ENCODE measurements around the gene SPTB.

SPTB gene

GRCh38 chr14:64879635-64880220 lies at the start of gene SPTB:
Gene SPTB (minus strand): TSS chr14:64879907. CDS start chr14:64823094, 56,813 bp downstream.
- Histone ChIP-seq H3K9me3 (replicated peaks; ENCODE audit: insufficient read depth, low read length) (no peaks in the 10 kb centered on the region), H2AFZ (ENCODE audit: low read length) (peak within 1 kb of the TSS; percentile 81), H3K9me2 (replicated peaks; ENCODE audit: insufficient read depth, low read length) (no peaks in the 10 kb centered on the region), H3K36me3 (replicated peaks; ENCODE audit: insufficient read depth, low read length) (no peaks in the 10 kb centered on the region), H3K9ac (ENCODE audit: low read length) (peak within 1 kb of the TSS; percentile 60), H3K4me2 (ENCODE audit: low read depth, low read length) (peak within 1 kb of the TSS; percentile 66), H3K79me2 (ENCODE audit: low read length) (no peaks in the 10 kb centered on the region), H3K4me1 (ENCODE audit: low read length) (peaks cover 6% of the 10 kb centered on the region; the same call in 1 of the 2 replicates), H3K27me3 (replicated peaks; ENCODE audit: insufficient read depth, low read length) (no peaks in the 10 kb centered on the region), H3K4me3 (ENCODE audit: low read length) (peak within 1 kb of the TSS; percentile 74), H3K27ac (ENCODE audit: low read length) (peak within 1 kb of the TSS; percentile 61; the same call in 1 of the 2 replicates), H4K20me1 (ENCODE audit: insufficient read depth, low read length) (no peaks in the 10 kb centered on the region), H3F3A (ENCODE audit: insufficient read depth, low read length) (peaks cover 10% of the 10 kb centered on the region)
- TF ChIP-seq EZH2 (optimal IDR thresholded peaks at IDR 0.05; ENCODE audit: low read depth, low read length), result no peak
- TF ChIP-seq CTCF (IDR thresholded peaks at IDR 0.05; ENCODE audit: low read length), result no peak
- no peak for TF ChIP-seq EZH2phosphoT487 (IDR thresholded peaks at IDR 0.05; ENCODE audit: low read length)
- peak; percentile 58 for DNase-seq

- no peaks in the 10 kb centered on the region for H3K27me3 ChIP-seq (replicated peaks; ENCODE audit: insufficient read depth, low read length)
- H3K9me2 ChIP-seq (replicated peaks; ENCODE audit: insufficient read depth, low read length), result no peaks in the 10 kb centered on the region
- no peak for DNase-seq
- no peak overlapping the region for H3K4me3 ChIP-seq (ENCODE audit: low read length)
- peaks cover 14% of the 10 kb centered on the region for H3F3A ChIP-seq (ENCODE audit: insufficient read depth, low read length)
- H2AFZ ChIP-seq (ENCODE audit: low read length), result no peak overlapping the region
- no peaks in the 10 kb centered on the region; the same call in 1 of the 2 replicates for H3K36me3 ChIP-seq (replicated peaks; ENCODE audit: insufficient read depth, low read length)
- TF ChIP-seq EZH2 (optimal IDR thresholded peaks at IDR 0.05; ENCODE audit: low read depth, low read length), result no peak
- TF ChIP-seq EZH2phosphoT487 (IDR thresholded peaks at IDR 0.05; ENCODE audit: low read length), result no peak
- TF ChIP-seq CTCF (IDR thresholded peaks at IDR 0.05; ENCODE audit: low read length), result no peak
- H3K4me1 ChIP-seq (ENCODE audit: low read length), result peaks cover 26% of the 10 kb centered on the region
- peak overlapping the region; percentile 71; the same call in 1 of the 2 replicates for H3K27ac ChIP-seq (ENCODE audit: low read length)
- no peaks in the 10 kb centered on the region for H4K20me1 ChIP-seq (ENCODE audit: insufficient read depth, low read length)
- peaks cover 24% of the 10 kb centered on the region for H3K79me2 ChIP-seq (ENCODE audit: low read length)
- H3K9me3 ChIP-seq (replicated peaks; ENCODE audit: insufficient read depth, low read length), result no peaks in the 10 kb centered on the region
- peak overlapping the region; percentile 45; the same call in 1 of the 2 replicates for H3K4me2 ChIP-seq (ENCODE audit: low read depth, low read length)
- no peak overlapping the region for H3K9ac ChIP-seq (ENCODE audit: low read length)
Measured at GRCh38 chr14:64929014-64929359, 49.3 kb upstream of the SPTB start.

- Histone ChIP-seq H3K27ac (ENCODE audit: low read length) (peak overlapping the region; percentile 71; the same call in 1 of the 2 replicates), H3K36me3 (replicated peaks; ENCODE audit: insufficient read depth, low read length) (no peaks in the 10 kb centered on the region; the same call in 1 of the 2 replicates), H3K79me2 (ENCODE audit: low read length) (peaks cover 24% of the 10 kb centered on the region), H3K9me3 (replicated peaks; ENCODE audit: insufficient read depth, low read length) (no peaks in the 10 kb centered on the region), H3K4me2 (ENCODE audit: low read depth, low read length) (peak overlapping the region; percentile 45; the same call in 1 of the 2 replicates), H3K9me2 (replicated peaks; ENCODE audit: insufficient read depth, low read length) (no peaks in the 10 kb centered on the region), H3K4me1 (ENCODE audit: low read length) (peaks cover 26% of the 10 kb centered on the region), H3K9ac (ENCODE audit: low read length) (no peak overlapping the region), H4K20me1 (ENCODE audit: insufficient read depth, low read length) (no peaks in the 10 kb centered on the region), H3K4me3 (ENCODE audit: low read length) (no peak overlapping the region; the same call in 1 of the 2 replicates), H3K27me3 (replicated peaks; ENCODE audit: insufficient read depth, low read length) (no peaks in the 10 kb centered on the region), H2AFZ (ENCODE audit: low read length) (no peak overlapping the region), H3F3A (ENCODE audit: insufficient read depth, low read length) (peaks cover 14% of the 10 kb centered on the region)
- no peak for TF ChIP-seq EZH2phosphoT487 (IDR thresholded peaks at IDR 0.05; ENCODE audit: low read length)
- no peak for TF ChIP-seq EZH2 (optimal IDR thresholded peaks at IDR 0.05; ENCODE audit: low read depth, low read length)
- TF ChIP-seq CTCF (IDR thresholded peaks at IDR 0.05; ENCODE audit: low read length), result no peak
- DNase-seq, result peak; percentile 29
Measured at GRCh38 chr14:64928239-64929013, 48.7 kb upstream of the SPTB start.
